Smooth muscle cell (in vitro differentiated cells): Measurements from ENCODE around the gene SCN1A. TPM values are rescaled to one million over a fixed set of nuclear protein-coding genes. Genes with fewer than 3 reads are reported as not detected.

Experiments
- DNase-seq: peaks from one replicate; lab custom pipeline; 2025; ENCODE audit not compliant: unreplicated experiment; lab: John Stamatoyannopoulos, UW
- H2AFZ ChIP-seq: fragments of 200-600 bp; sonication (generic); 2 replicates; pipeline ENCODE4 v1.6.0; 2016; ENCODE audit warnings: antibody characterized with exemption, low read depth, mild to moderate bottlenecking
- H3F3A ChIP-seq: fragments of 200-600 bp; sonication (generic); 2 replicates; pipeline ENCODE4 v1.6.0; 2017; ENCODE audit warnings: antibody characterized with exemption, low read depth
- H3K27ac ChIP-seq: fragments of 200-600 bp; sonication (generic); 2 replicates; pipeline ENCODE4 v1.5.1; 2016; ENCODE audit warnings: low read depth, mild to moderate bottlenecking
- H3K27me3 ChIP-seq: fragments of 200-600 bp; sonication (generic); 2 replicates; pipeline ENCODE4 v1.6.1; 2016; ENCODE audit warnings: low read depth, mild to moderate bottlenecking
- H3K36me3 ChIP-seq: fragments of 200-600 bp; sonication (generic); 2 replicates; pipeline ENCODE4 v1.5.1; 2016; ENCODE audit warnings: low read depth
- H3K4me1 ChIP-seq: fragments of 200-600 bp; sonication (generic); 2 replicates; pipeline ENCODE4 v1.5.1; 2016; ENCODE audit warnings: low read depth
- H3K4me2 ChIP-seq: fragments of 200-600 bp; sonication (generic); 2 replicates; pipeline ENCODE4 v1.6.0; 2016; ENCODE audit warnings: mild to moderate bottlenecking
- H3K4me3 ChIP-seq: fragments of 200-600 bp; sonication (generic); 2 replicates; pipeline ENCODE4 v1.5.1; 2016; ENCODE audit warnings: mild to moderate bottlenecking
- H3K79me2 ChIP-seq: fragments of 200-600 bp; sonication (generic); 2 replicates; pipeline ENCODE4 v1.6.0; 2016; ENCODE audit warnings: low read depth, mild to moderate bottlenecking
- H3K9ac ChIP-seq: fragments of 200-600 bp; sonication (generic); 2 replicates; pipeline ENCODE4 v1.6.0; 2016; ENCODE audit warnings: low read depth
- H3K9me3 ChIP-seq: fragments of 200-600 bp; sonication (generic); replicated peaks from 2 replicates; pipeline ENCODE4 v1.5.1; 2016; ENCODE audit warnings: low read depth
- H4K20me1 ChIP-seq: fragments of 200-600 bp; sonication (generic); 2 replicates; pipeline ENCODE4 v1.6.0; 2016; ENCODE audit warnings: low read depth
- CTCF ChIP-seq: fragments of 200-600 bp; sonication (generic); IDR thresholded peaks from 2 replicates; pipeline ENCODE4 v1.5.1; 2017; ENCODE audit warnings: borderline replicate concordance, mild to moderate bottlenecking, antibody characterized with exemption; ENCODE audit not compliant: insufficient read depth, poor library complexity, severe bottlenecking
- WGBS: methylation state at CpG from one replicate; pipeline ENCODE4 v1.1.7; 2016; ENCODE audit warnings: low lambda C conversion rate; 5-methylcytosine and 5-hydroxymethylcytosine counted together
- polyA plus RNA-seq: library from polyadenylated mRNA; unstranded; fragments of >200 nt; fragmentation: Nextera tagmentation; extraction: Ambion mirVana; gene quantifications from 2 replicates; pipeline ENCODE4 v1.2.1, GENCODE V29; 2016
- small RNA-seq: library from RNA; depleted of rRNA; stranded (forward); fragments of <200 nt; gene quantifications from one replicate; pipeline ENCODE3, GENCODE V24; 2014
- total RNA-seq: library from RNA; depleted of rRNA; stranded (reverse); fragments of >200 nt; gene quantifications from 2 replicates; pipeline ENCODE4 v1.2.3, GENCODE V29; 2014

SCN1A gene
- total and polyA plus RNA-seq, 2 experiments from 2014 or later, result not detected

GRCh38 chr2:165941827-165942226 is 186.0 kb downstream of the SCN1A start:
- Histone ChIP-seq H3K4me2 (no peak overlapping the region), H3K79me2 (peaks cover 8% of the 10 kb centered on the region), H3K27ac (no peak overlapping the region), H2AFZ (no peak overlapping the region), H4K20me1 (no peaks in the 10 kb centered on the region), H3K4me1 (no peaks in the 10 kb centered on the region), H3K4me3 (no peak overlapping the region), H3F3A (no peaks in the 10 kb centered on the region), H3K36me3 (peaks cover 42% of the 10 kb centered on the region), H3K9ac (no peak overlapping the region), H3K27me3 (no peaks in the 10 kb centered on the region), H3K9me3 (no peaks in the 10 kb centered on the region)
- no peak for DNase-seq
- no peak for TF ChIP-seq CTCF
- WGBS, result 100% methylated on average over 1 of the region's 1 CpG

GRCh38 chr2:165938237-165938636 is 189.6 kb downstream of the SCN1A start:
- WGBS, result 81% methylated on average over 1 of the region's 1 CpG
- Histone ChIP-seq H3K4me3 (no peak overlapping the region), H3K36me3 (peaks cover 25% of the 10 kb centered on the region), H3K27me3 (no peaks in the 10 kb centered on the region), H3K9ac (no peak overlapping the region), H3K27ac (no peak overlapping the region), H2AFZ (no peak overlapping the region), H4K20me1 (no peaks in the 10 kb centered on the region), H3K9me3 (no peaks in the 10 kb centered on the region), H3K79me2 (peaks cover 4% of the 10 kb centered on the region), H3K4me2 (no peak overlapping the region), H3F3A (no peaks in the 10 kb centered on the region), H3K4me1 (no peaks in the 10 kb centered on the region)
- no peak for DNase-seq
- TF ChIP-seq CTCF, result no peak

Small RNA genes lying within 50 kb of the gene (small RNA-seq; reads per million reads assigned to genes)
- gene RF00019, result not detected

Other genes with a start within 250 kb of the SCN1A start
- 21.1 and 48.0 TPM in 2 replicates for gene TTC21B, start 174.2 kb downstream of the SCN1A start, total RNA-seq
- gene TTC21B, start 174.2 kb downstream of the SCN1A start, polyA plus RNA-seq, result 5.5 and 5.8 TPM in 2 replicates
- 0.31 and 0.49 TPM in 2 replicates for gene SCN9A, start 247.9 kb upstream of the SCN1A start, total RNA-seq
- 0.24 TPM in 1 of 2 replicates, not detected in the other for gene SCN9A, start 247.9 kb upstream of the SCN1A start, polyA plus RNA-seq